Measurements from ENCODE around the gene IQGAP2. TPM values are rescaled to one million over a fixed set of nuclear protein-coding genes. Genes with fewer than 3 reads are reported as not detected.

Gene IQGAP2
- total RNA-seq, 6 donors from 2014 or later, result 24.3 to 57.6 (median 28.9) TPM

GRCh38 chr5:76552546-76552945, 149.5 kb downstream of the IQGAP2 start:
- DNase-seq (no peak), ATAC-seq (ENCODE audit: low FRiP score in 2 of 2) (no peak)
- Histone ChIP-seq H3K27me3 (no peaks in the 10 kb centered on the region), H3K9me3 (no peaks in the 10 kb centered on the region), H3K36me3 (no peaks in the 10 kb centered on the region), H3K27ac (no peak overlapping the region), H3K4me1 (peaks cover 3 to 13% (median 10%) of the 10 kb centered on the region in 4 donors), H3K4me3 (no peak overlapping the region)
- WGBS, 2 donors, result 48 to 65% methylated on average over 1 of the region's 1 CpG
- TF ChIP-seq POLR2AphosphoS5 (IDR thresholded peaks at IDR 0.05), result no peak
- TF ChIP-seq POLR2A (IDR thresholded peaks at IDR 0.05), result no peak
- no peak for TF ChIP-seq CTCF (IDR thresholded peaks at IDR 0.05)
- TF ChIP-seq EP300 (IDR thresholded peaks at IDR 0.05), result no peak

GRCh38 chr5:76553251-76553650, 150.2 kb downstream of the IQGAP2 start:
- WGBS, 2 donors, result 74 to 76% methylated on average over 2 of the region's 2 CpGs
- Histone ChIP-seq H3K36me3 (no peaks in the 10 kb centered on the region), H3K4me1 (peaks cover 0 to 8% (median 3%) of the 10 kb centered on the region in 4 donors), H3K9me3 (no peaks in the 10 kb centered on the region), H3K27ac (no peak overlapping the region), H3K27me3 (no peaks in the 10 kb centered on the region), H3K4me3 (no peak overlapping the region)
- ATAC-seq (ENCODE audit: low FRiP score in 2 of 2), result no peak
- no peak for DNase-seq
- TF ChIP-seq EP300 (IDR thresholded peaks at IDR 0.05) (no peak), POLR2A (IDR thresholded peaks at IDR 0.05) (no peak)

GRCh38 chr5:76555114-76555513, 152.0 kb downstream of the IQGAP2 start:
- H3K27me3 ChIP-seq, result no peaks in the 10 kb centered on the region
- H3K36me3 ChIP-seq, result no peaks in the 10 kb centered on the region
- WGBS, 2 donors, result 87 to 88% methylated on average over 4 of the region's 4 CpGs
- TF ChIP-seq POLR2AphosphoS5 (IDR thresholded peaks at IDR 0.05), result no peak
- no peak for TF ChIP-seq CTCF (IDR thresholded peaks at IDR 0.05)
- TF ChIP-seq EP300 (IDR thresholded peaks at IDR 0.05), result no peak
- no peak for TF ChIP-seq POLR2A (IDR thresholded peaks at IDR 0.05)
- H3K9me3 ChIP-seq, result no peaks in the 10 kb centered on the region
- no peak for DNase-seq
- no peaks in the 10 kb centered on the region for H3K4me1 ChIP-seq
- H3K27ac ChIP-seq, result no peak overlapping the region
- no peak for ATAC-seq (ENCODE audit: low FRiP score in 2 of 2)
- H3K4me3 ChIP-seq, result no peak overlapping the region

- TF ChIP-seq CTCF (IDR thresholded peaks at IDR 0.05) (no peak), POLR2A (IDR thresholded peaks at IDR 0.05) (no peak), POLR2AphosphoS5 (IDR thresholded peaks at IDR 0.05) (no peak), EP300 (IDR thresholded peaks at IDR 0.05) (no peak)
- DNase-seq (no peak), ATAC-seq (ENCODE audit: low FRiP score in 2 of 2) (no peak)
- Histone ChIP-seq H3K4me1 (no peaks in the 10 kb centered on the region), H3K4me3 (no peak overlapping the region), H3K9me3 (no peaks in the 10 kb centered on the region), H3K36me3 (no peaks in the 10 kb centered on the region), H3K27ac (no peak overlapping the region), H3K27me3 (no peaks in the 10 kb centered on the region)
- 93 to 96% methylated on average over 2 of the region's 2 CpGs for WGBS, 2 donors
These were observed 152.6 kb downstream of the IQGAP2 start for GRCh38 chr5:76555717-76556116.

GRCh38 chr5:76556511-76557221, 153.6 kb downstream of the IQGAP2 start:
- no peaks in the 10 kb centered on the region for H3K36me3 ChIP-seq
- no peak for DNase-seq
- no peaks in the 10 kb centered on the region for H3K27me3 ChIP-seq
- no peak for TF ChIP-seq POLR2A (IDR thresholded peaks at IDR 0.05)
- no peak for TF ChIP-seq EP300 (IDR thresholded peaks at IDR 0.05)
- no peak for TF ChIP-seq POLR2AphosphoS5 (IDR thresholded peaks at IDR 0.05)
- TF ChIP-seq CTCF (IDR thresholded peaks at IDR 0.05), result no peak
- no peak overlapping the region for H3K4me3 ChIP-seq
- no peaks in the 10 kb centered on the region for H3K4me1 ChIP-seq
- no peak for ATAC-seq (ENCODE audit: low FRiP score in 2 of 2)
- 67 to 85% methylated on average over 4 of the region's 4 CpGs for WGBS, 2 donors
- no peaks in the 10 kb centered on the region for H3K9me3 ChIP-seq
- no peak overlapping the region for H3K27ac ChIP-seq
